Fibroblast of lung (primary cell): ENCODE measurements around the gene SAE1. TPM values are rescaled to one million over a fixed set of nuclear protein-coding genes. Genes with fewer than 3 reads are reported as not detected.

Experiments
- DNase-seq, 2 donors: peaks; one replicate each; pipeline versions ENCODE4 v3.0.0 to v3.0.0-alpha.2; 2010; ENCODE audit warnings: low read depth in 2 of 2
- H2AFZ ChIP-seq: 2 replicates; pipeline ENCODE4 v1.5.1; 2012; ENCODE audit warnings: low read length, control low read depth, inconsistent platforms
- H3K27ac ChIP-seq: 2 replicates; pipeline ENCODE4 v1.5.1; 2011; ENCODE audit warnings: low read length, control low read depth; ENCODE audit not compliant: insufficient read depth
- H3K27me3 ChIP-seq: 2 replicates; pipeline ENCODE4 v1.5.1; 2011; ENCODE audit warnings: mild to moderate bottlenecking, low read length; ENCODE audit not compliant: control insufficient read depth, insufficient read depth
- H3K36me3 ChIP-seq: 2 replicates; pipeline ENCODE4 v1.5.1; 2011; ENCODE audit warnings: low read length; ENCODE audit not compliant: control insufficient read depth, insufficient read depth
- H3K4me1 ChIP-seq: 2 replicates; pipeline ENCODE4 v1.5.1; 2011; ENCODE audit warnings: low read length; ENCODE audit not compliant: control insufficient read depth, insufficient read depth; ENCODE audit errors: extremely low read depth
- H3K4me2 ChIP-seq: 2 replicates; pipeline ENCODE4 v1.5.1; 2011; ENCODE audit warnings: low read length, control low read depth; ENCODE audit not compliant: insufficient read depth; ENCODE audit errors: extremely low read depth
- H3K4me3 ChIP-seq, 4 experiments: fragments of 200-600 bp in 1 of 4; sonication (generic) in 1 of 4; replicated peaks in 1 of 4; 2 replicates each; pipeline ENCODE4 v1.5.1; 2011 to 2016; ENCODE audit warnings: low read length in 4 of 4, low read depth in 3 of 4, mild to moderate bottlenecking in 3 of 4, control low read depth in 2 of 4, inconsistent platforms in 1 of 4, mixed read lengths in 1 of 4; ENCODE audit not compliant: insufficient read depth in 1 of 4; ENCODE audit errors: control extremely low read depth in 1 of 4
- H3K79me2 ChIP-seq: 2 replicates; pipeline ENCODE4 v1.5.1; 2012; ENCODE audit warnings: mild to moderate bottlenecking, low read length, inconsistent platforms; ENCODE audit not compliant: control insufficient read depth, insufficient read depth
- H3K9ac ChIP-seq: 2 replicates; pipeline ENCODE4 v1.5.1; 2011; ENCODE audit warnings: mild to moderate bottlenecking, low read length, control low read depth; ENCODE audit not compliant: insufficient read depth
- H3K9me3 ChIP-seq: 2 replicates; pipeline ENCODE4 v1.5.1; 2012; ENCODE audit warnings: low read depth, low read length; ENCODE audit not compliant: control insufficient read depth, insufficient read depth
- H4K20me1 ChIP-seq: 2 replicates; pipeline ENCODE4 v1.5.1; 2011; ENCODE audit warnings: low read length; ENCODE audit not compliant: control insufficient read depth, insufficient read depth; ENCODE audit errors: extremely low read depth
- EZH2 ChIP-seq: IDR thresholded peaks from 2 replicates; pipeline ENCODE4 v1.5.1; 2012; ENCODE audit warnings: low read length, control low read depth, mild to moderate bottlenecking; ENCODE audit errors: missing control alignments
- polyA plus RNA-seq, 2 donors: library from polyadenylated mRNA; depleted of rRNA in 1 of 2; stranded (reverse) in 1 of 2; unstranded in 1 of 2; fragments of >200 nt; gene quantifications; 2 replicates each; pipeline ENCODE4 v1.2.1, GENCODE V29; 2011 to 2012; ENCODE audit warnings: missing spikeins in 1 of 2
- total RNA-seq: library from RNA; depleted of rRNA; stranded (reverse); fragments of >200 nt; gene quantifications from 2 replicates; pipeline ENCODE4 v1.2.1, GENCODE V29; 2014
- TF ChIP-seq, protein P1 (sequence below), 2 donors: IDR thresholded peaks in 1 of 2; conservative IDR thresholded peaks in 1 of 2; 1 replicate in 1 of 2; 2 replicates in 1 of 2; pipeline ENCODE4 v1.5.1; 2011 to 2012; ENCODE audit warnings: low read length in 2 of 2, control low read depth in 1 of 2, inconsistent platforms in 1 of 2, low read depth in 1 of 2, mild to moderate bottlenecking in 1 of 2

Gene SAE1
- total and polyA plus RNA-seq, 2 donors (not counting 1 experiment from before 2014, with no cell fraction given): 97.9 to 152 TPM

DNA sequence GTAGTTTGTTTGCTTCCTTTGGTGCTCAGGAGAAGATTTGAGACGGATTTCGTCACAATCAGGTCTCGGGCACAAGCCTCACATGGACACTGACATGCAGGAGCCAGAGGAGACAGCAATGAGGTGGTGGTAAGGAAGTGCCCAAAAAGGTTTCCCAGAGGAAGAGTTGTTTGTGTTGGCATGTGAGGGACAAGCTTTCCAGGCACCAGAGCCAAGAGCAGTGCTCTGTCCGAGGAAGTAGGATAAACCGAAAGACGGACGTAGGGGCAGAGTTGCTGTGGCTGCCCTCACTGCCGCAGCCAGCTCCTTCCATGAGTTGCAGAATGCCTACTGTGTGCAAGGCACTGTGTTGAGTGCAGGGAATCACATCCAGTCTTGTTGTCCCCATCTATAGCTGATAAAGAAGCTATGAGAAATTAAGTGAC, 27.7 kb downstream of the SAE1 start:
- DNase-seq: no peak
- Histone ChIP-seq H3K4me2 (no peak overlapping the region), H3K9ac (no peak overlapping the region)

DNA sequence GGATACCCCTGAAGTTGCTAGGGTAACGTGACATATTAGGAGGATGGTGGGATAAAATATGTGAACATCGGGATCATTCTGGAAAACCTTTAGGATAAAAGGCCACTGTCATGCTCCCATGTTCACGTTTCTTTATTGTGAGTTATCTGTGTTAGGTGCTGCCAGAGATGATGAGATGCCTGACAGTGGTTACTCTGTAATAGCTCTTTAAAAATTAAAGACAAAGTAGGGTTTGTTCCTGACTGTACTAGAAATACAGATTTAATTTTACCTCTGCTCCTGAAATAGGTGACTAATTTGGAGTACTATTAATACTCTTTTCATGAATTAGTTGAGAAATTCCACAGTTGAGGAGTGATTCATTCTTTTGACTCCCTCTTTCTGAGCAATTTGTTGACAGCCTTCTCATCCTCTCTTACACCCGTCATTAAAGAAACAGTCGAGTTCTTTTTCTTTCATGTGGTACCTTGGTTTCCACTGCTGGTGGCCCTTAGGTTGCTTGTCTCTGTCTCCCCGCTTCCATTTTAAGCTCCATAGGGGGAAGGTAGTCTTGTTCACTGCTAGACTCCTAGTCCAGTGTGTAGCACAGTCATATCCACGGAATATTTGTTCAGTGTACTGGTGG, 28.4 kb downstream of the SAE1 start:
- no peak overlapping the region for H3K4me2 ChIP-seq
- DNase-seq: peak in 1 of 2 donors; percentile 78
- no peak overlapping the region for H3K9ac ChIP-seq

More for the DNA sequence above, 27.7 kb downstream of the SAE1 start:
- H3K4me1 ChIP-seq: peaks cover 10% of the 10 kb centered on the region
- peaks cover 8% of the 10 kb centered on the region for H3K36me3 ChIP-seq
- no peak overlapping the region for H2AFZ ChIP-seq
- H3K27ac ChIP-seq: peak overlapping the region; percentile 17
- H3K4me3 ChIP-seq: no peak overlapping the region
- H3K9me3 ChIP-seq: no peaks in the 10 kb centered on the region
- no peaks in the 10 kb centered on the region for H3K27me3 ChIP-seq
- H4K20me1 ChIP-seq: no peaks in the 10 kb centered on the region
- TF ChIP-seq, protein P1, sequence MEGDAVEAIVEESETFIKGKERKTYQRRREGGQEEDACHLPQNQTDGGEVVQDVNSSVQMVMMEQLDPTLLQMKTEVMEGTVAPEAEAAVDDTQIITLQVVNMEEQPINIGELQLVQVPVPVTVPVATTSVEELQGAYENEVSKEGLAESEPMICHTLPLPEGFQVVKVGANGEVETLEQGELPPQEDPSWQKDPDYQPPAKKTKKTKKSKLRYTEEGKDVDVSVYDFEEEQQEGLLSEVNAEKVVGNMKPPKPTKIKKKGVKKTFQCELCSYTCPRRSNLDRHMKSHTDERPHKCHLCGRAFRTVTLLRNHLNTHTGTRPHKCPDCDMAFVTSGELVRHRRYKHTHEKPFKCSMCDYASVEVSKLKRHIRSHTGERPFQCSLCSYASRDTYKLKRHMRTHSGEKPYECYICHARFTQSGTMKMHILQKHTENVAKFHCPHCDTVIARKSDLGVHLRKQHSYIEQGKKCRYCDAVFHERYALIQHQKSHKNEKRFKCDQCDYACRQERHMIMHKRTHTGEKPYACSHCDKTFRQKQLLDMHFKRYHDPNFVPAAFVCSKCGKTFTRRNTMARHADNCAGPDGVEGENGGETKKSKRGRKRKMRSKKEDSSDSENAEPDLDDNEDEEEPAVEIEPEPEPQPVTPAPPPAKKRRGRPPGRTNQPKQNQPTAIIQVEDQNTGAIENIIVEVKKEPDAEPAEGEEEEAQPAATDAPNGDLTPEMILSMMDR (conservative IDR thresholded peaks at IDR 0.05 in 1 of 2, IDR thresholded peaks at IDR 0.05 in 1 of 2; ENCODE audit: low read depth in 1 of 2, low read length in 2 of 2): no peak
- no peak for TF ChIP-seq EZH2
- H3K79me2 ChIP-seq: peaks cover 5% of the 10 kb centered on the region

DNA sequence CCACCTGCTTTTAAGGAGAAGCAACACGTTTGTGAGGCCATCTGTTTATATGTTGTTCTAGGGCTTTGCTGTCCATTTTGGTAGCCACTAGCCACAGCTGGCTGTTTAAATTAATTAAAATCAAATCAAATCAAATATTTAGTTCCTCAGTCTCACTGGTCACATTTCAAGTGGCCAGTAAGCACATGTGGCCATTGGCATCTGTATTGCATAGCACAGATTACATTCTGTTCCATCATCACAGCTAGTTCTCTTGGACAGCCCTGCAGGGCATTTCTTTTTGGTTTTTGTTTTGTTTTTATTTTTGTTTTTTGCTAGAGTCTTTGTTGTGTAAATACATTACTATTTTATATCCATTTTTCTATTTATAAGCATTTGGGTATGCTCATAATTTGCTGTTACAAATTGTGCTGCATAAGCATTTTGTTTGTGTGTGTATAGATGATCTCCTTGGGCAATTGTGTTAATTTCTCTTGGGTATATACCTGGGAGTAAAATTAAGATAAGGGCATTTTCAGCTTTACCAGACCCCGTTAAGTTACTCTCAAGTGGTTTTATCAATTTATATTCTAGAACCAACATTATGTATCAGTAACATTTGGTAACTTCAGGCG, 31.3 kb downstream of the SAE1 start:
- Histone ChIP-seq H3K36me3 (peaks cover 4% of the 10 kb centered on the region), H3K9me3 (no peaks in the 10 kb centered on the region), H3K4me3 (no peak overlapping the region), H4K20me1 (no peaks in the 10 kb centered on the region), H3K9ac (no peak overlapping the region), H3K79me2 (peaks cover 5% of the 10 kb centered on the region), H3K27ac (no peak overlapping the region), H3K4me2 (no peak overlapping the region), H2AFZ (no peak overlapping the region), H3K27me3 (no peaks in the 10 kb centered on the region), H3K4me1 (peaks cover 10% of the 10 kb centered on the region)
- DNase-seq: peak in 1 of 2 donors; percentile 37
- TF ChIP-seq, protein P1 (conservative IDR thresholded peaks at IDR 0.05 in 1 of 2, IDR thresholded peaks at IDR 0.05 in 1 of 2; ENCODE audit: low read depth in 1 of 2, low read length in 2 of 2): no peak
- no peak for TF ChIP-seq EZH2

More for the DNA sequence above, 28.4 kb downstream of the SAE1 start:
- H3K27me3 ChIP-seq: no peaks in the 10 kb centered on the region
- no peaks in the 10 kb centered on the region for H3K9me3 ChIP-seq
- H3K4me3 ChIP-seq: no peak overlapping the region
- no peak overlapping the region for H2AFZ ChIP-seq
- H3K36me3 ChIP-seq: peaks cover 8% of the 10 kb centered on the region
- peaks cover 10% of the 10 kb centered on the region for H3K4me1 ChIP-seq
- H3K27ac ChIP-seq: no peak overlapping the region
- TF ChIP-seq EZH2: no peak
- TF ChIP-seq, protein P1 (conservative IDR thresholded peaks at IDR 0.05 in 1 of 2, IDR thresholded peaks at IDR 0.05 in 1 of 2; ENCODE audit: low read depth in 1 of 2, low read length in 2 of 2): no peak
- H4K20me1 ChIP-seq: no peaks in the 10 kb centered on the region
- H3K79me2 ChIP-seq: peaks cover 5% of the 10 kb centered on the region
